AG04449 (cell line): ENCODE results near the gene COX6B2.

ENCODE experiments used
- CTCF ChIA-PET: fragments of 350-600 bp; formaldehyde crosslinking; extraction: SDS; loops from one replicate; lab custom pipeline; 2021; ENCODE audit warnings: antibody characterized with exemption; lab: Yijun Ruan, JAX
- POLR2A ChIA-PET: fragments of 400-600, 350-600 bp; formaldehyde crosslinking; extraction: SDS; loops from one replicate; lab custom pipeline; 2020; ENCODE audit warnings: antibody characterized with exemption, inconsistent platforms; lab: Yijun Ruan, JAX
- DNase-seq: peaks from one replicate; pipeline ENCODE4 v3.0.0-alpha.2; 2010; ENCODE audit warnings: low read depth, low spot score
- H3K4me3 ChIP-seq: 2 replicates; pipeline ENCODE4 v1.5.1; 2011; ENCODE audit warnings: low read depth, mild to moderate bottlenecking, control low read depth, low read length
- TF ChIP-seq, protein P1 (sequence below): IDR thresholded peaks from one replicate; pipeline ENCODE4 v1.5.1; 2011; ENCODE audit warnings: mild to moderate bottlenecking, moderate library complexity, low read length, control low read depth, inconsistent platforms; ENCODE audit not compliant: insufficient read depth; ENCODE audit errors: missing control alignments

COX6B2 gene

DNA sequence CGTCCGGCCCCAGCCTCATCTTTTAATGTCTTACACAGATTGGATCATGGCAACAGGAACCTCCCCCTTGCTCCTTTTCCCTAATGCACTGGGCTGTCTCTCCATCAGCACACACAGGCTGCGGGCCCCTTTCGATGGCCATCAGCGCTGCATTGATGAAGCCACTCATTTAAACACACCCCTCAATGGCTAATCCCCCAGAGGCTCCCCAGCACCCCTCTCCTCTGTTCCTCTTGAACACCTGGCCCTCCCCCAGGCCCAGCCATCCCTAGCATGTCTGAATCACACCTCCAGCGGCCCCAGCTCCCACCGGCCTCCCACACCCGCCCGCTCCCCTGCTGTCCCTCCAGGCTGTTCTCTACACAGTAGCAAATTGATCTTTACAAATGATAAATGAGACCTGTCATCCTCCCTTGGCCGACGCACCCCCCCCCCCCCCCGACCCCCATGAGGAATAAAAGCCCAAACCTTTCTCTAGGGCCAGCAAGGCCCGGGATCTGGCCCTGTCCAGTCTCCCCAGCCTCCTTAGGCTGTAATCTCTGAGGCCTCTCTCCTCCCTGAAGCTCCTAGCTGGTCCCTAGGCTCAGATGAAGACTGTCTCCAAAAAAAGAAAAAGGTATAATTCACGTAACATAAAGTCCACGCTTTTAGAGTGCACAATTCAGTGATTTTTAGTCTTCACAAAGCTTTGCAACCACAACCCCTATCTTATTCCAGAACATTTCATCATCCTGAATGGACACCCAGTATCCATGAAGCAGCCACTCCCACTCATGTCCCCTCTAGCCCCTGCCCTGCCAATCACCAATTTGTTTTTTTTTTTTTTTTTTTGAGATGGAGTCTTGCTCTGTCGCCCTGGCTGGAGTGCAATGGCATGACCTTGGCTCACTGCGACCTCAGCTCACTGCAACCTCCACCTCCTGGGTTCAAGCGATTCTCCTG lies 38.6 kb upstream of the COX6B2 start:
- CTCF ChIA-PET = interaction anchor here (0.9 to 2.2 kb wide), 5 partner anchors 9 to 101 kb away, joined by 4 to 8 read pairs (median 5); partner anchors contain the start of gene TMEM238
- POLR2A ChIA-PET = interaction anchor here (0.7 to 10.8 kb wide), 3 partner anchors 9 to 275 kb away, joined by 3 to 86 read pairs (median 6); partner anchors contain the start of gene UBE2S
- TF ChIP-seq, protein P1, sequence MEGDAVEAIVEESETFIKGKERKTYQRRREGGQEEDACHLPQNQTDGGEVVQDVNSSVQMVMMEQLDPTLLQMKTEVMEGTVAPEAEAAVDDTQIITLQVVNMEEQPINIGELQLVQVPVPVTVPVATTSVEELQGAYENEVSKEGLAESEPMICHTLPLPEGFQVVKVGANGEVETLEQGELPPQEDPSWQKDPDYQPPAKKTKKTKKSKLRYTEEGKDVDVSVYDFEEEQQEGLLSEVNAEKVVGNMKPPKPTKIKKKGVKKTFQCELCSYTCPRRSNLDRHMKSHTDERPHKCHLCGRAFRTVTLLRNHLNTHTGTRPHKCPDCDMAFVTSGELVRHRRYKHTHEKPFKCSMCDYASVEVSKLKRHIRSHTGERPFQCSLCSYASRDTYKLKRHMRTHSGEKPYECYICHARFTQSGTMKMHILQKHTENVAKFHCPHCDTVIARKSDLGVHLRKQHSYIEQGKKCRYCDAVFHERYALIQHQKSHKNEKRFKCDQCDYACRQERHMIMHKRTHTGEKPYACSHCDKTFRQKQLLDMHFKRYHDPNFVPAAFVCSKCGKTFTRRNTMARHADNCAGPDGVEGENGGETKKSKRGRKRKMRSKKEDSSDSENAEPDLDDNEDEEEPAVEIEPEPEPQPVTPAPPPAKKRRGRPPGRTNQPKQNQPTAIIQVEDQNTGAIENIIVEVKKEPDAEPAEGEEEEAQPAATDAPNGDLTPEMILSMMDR = no peak

DNA sequence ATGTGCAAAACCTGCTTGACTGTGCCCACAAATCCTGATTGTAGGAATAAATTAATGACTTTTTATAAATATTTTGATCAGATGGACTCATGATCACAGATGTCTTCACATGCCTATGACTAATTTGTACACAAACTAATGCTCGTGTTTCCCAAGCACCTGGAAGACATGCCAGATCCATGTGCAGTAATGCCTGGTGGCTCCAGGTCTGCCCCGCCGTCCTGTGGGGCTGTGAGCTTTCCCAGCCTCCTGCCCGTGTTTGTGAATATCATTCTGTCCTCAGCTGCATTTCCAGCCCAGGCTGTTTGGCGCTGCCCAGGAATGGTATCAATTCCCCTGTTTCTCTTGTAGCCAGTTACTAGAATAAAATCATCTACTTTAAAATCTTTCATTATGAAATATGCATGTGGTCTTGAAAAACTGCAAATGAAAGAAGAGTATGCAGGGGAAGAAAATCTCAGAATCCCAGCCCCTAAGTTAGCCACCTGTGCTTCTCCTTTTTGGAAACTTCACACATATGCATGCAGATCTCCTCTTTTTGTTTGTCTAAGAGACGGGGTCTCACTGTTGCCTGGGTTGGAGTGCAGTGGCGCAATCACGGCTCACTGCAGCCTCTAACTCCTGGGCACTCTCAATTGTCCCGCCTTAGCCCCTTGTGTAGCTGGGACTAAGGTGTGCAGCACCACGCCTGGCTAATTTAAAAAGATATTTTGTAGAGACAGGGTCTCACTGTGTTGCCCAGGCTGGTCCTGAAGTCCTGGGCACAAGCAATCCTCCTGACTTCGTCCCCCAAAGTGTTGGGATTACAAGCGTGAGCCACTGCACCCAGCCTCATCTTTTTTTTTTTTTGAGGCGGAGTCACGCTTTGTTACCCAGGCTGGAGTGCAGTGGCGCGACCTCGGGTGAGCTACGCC lies 37.4 kb upstream of the COX6B2 start:
- no peak for DNase-seq
- H3K4me3 ChIP-seq = no peak overlapping the region
- POLR2A ChIA-PET = interaction anchor here (10.8 kb wide), 1 partner anchor 15 kb away, joined by 86 read pairs; the partner anchor contains the start of gene UBE2S
- CTCF ChIA-PET = interaction anchor here (1.4 to 1.9 kb wide), 2 partner anchors 91 to 101 kb away, joined by 5 read pairs; no protein-coding TSS in a partner anchor
- TF ChIP-seq, protein P1 = no peak

More for the DNA sequence above, 38.6 kb upstream of the COX6B2 start:
- no peak overlapping the region for H3K4me3 ChIP-seq
- no peak for DNase-seq

DNA sequence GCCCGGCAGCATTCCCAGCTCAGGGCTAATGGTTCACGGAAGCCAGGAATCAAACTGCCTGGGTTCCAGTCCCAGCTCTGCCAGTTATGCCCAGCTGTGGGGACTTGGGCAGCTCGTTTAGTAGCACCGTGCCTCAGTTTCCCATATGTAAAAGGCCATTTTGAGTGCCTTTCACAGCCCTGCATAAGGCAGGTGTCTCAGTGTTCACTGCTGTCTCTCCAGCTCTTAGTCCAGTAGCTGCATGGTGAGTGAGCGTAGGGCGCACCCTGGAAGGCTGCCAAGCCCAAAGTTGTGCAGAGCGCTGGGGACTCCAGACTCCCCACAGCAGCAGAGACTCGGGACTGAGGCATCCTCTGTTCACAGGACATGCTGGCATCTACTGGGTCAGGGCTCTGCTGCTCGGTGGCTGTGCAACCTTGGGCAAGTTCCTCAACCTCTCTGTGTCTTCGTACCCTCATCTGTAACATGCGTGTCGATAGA lies 36.7 kb upstream of the COX6B2 start:
- ChIA-PET CTCF (interaction anchor here (1.0 to 5.3 kb wide), 5 partner anchors 8 to 249 kb away, joined by 3 to 33 read pairs (median 5); no protein-coding TSS in a partner anchor), POLR2A (interaction anchor here (1.2 to 10.8 kb wide), 2 partner anchors 15 to 71 kb away, joined by 3 to 86 read pairs; partner anchors contain the start of gene UBE2S)
- no peak for DNase-seq
- TF ChIP-seq, protein P1 = no peak
- H3K4me3 ChIP-seq = no peak overlapping the region

DNA sequence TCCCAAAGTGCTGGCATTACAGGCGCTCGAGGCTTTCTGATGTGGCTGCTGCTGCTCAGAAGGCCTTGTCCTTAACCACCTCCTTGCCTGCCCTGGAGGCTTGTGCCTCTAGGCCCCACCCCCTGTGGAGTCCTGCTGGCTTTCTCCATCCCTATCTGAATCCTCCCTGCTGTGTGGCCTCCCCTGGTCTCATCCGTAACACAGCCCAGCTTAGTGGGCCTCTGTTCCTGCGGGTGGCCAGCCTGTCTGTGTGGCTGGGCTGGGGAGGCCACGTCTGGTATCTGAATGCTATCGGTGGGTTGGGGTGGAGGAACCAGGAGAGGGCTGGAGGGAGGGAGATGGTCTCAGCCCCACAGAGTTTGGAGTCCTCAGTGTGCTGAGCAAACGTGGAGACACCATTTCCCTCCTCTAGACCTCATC lies 36.0 kb upstream of the COX6B2 start:
- ChIA-PET CTCF (interaction anchor here (0.9 to 5.3 kb wide), 7 partner anchors 9 to 249 kb away, joined by 3 to 33 read pairs (median 4); no protein-coding TSS in a partner anchor), POLR2A (interaction anchor here (1.0 to 10.8 kb wide), 3 partner anchors 16 to 71 kb away, joined by 3 to 86 read pairs (median 3); partner anchors contain the start of genes KMT5C and UBE2S)
- no peak for DNase-seq
- TF ChIP-seq, protein P1 = no peak
- no peak overlapping the region for H3K4me3 ChIP-seq

DNA sequence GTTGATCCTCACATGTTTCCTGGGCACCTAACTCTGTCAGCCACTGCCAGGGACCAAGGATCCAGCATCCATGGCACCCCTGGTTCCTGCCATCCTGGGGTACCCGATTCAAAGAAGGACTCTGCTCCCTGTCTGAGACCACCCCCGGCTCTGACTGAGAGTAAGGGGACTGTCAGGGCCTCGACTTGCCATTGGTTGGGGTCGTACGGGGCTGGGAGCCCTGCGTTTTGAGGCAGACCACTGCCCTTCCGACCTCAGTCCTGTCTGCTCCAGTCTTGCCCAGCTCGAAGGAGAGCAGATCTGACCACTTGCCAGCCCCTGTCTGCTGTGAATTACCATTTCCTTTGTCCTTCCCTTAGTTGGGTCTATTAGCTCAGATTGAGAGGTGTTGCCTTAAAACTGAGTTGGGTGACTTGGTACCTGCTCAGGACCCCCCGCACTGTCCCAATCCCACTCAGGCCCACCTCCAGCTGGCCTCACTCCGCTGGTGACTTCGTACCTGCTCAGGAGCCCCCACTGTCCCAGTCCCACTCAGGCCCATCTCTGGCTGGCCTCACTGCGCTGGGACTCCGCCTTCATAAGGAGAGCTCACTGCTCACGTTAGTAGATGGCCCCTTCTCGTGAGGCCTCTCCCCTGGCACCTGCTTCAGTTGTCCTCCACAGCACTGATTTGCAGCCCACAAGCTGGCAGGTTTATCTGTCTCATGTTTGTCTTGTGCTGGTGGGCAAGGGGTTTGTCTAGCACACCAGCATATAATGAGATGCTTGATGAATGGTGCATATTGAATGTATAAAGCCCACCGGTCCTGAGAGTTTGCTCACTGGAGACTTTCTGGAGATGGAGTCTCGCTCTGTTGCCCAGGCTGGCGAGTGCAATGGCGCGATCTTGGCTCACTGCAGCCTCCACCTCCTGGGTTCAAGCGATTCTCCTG lies 35.1 kb upstream of the COX6B2 start:
- DNase-seq = no peak
- ChIA-PET CTCF (interaction anchor here (0.9 to 5.3 kb wide), 7 partner anchors 8 to 115 kb away, joined by 3 to 33 read pairs (median 4); no protein-coding TSS in a partner anchor), POLR2A (interaction anchor here (1.0 to 10.8 kb wide), 6 partner anchors 13 to 210 kb away, joined by 3 to 86 read pairs (median 3); partner anchors contain the start of genes FIZ1, KMT5C and UBE2S)
- TF ChIP-seq, protein P1 = no peak
- no peak overlapping the region for H3K4me3 ChIP-seq
